MCF 10A (cell line): ENCODE measurements around the gene EVL. TPM values are rescaled to one million over a fixed set of nuclear protein-coding genes. Genes with fewer than 3 reads are reported as not detected.
A peak's percentile ranks its signal among the peaks of the same experiment; 100 is the strongest.

Experiments used
- BruUV-seq: library from RNA; stranded (reverse); fragments of 400-500 nt; replicated peaks from 2 replicates; lab custom pipeline; 2021; lab: Mats Ljungman, UMichigan
- CTCF ChIA-PET: fragments of 300-600 bp; sonication (Branson Sonifier 250); formaldehyde crosslinking; extraction: SDS; loops from one replicate; lab custom pipeline; 2021; ENCODE audit warnings: antibody characterized with exemption, inconsistent platforms; lab: Yijun Ruan, JAX
- POLR2A ChIA-PET: fragments of 300-600, 350-650 bp; sonication (Branson Sonifier 250); formaldehyde crosslinking; extraction: SDS; loops from one replicate; lab custom pipeline; 2020; ENCODE audit warnings: antibody characterized with exemption, inconsistent platforms; lab: Yijun Ruan, JAX
- DNase-seq: peaks from one replicate; pipeline ENCODE4 v3.0.0-alpha.2; 2018; ENCODE audit not compliant: unreplicated experiment
- H3K27ac Mint-ChIP-seq: one replicate; pipeline ENCODE4 v1.8.0; 2022; ENCODE audit warnings: mild to moderate bottlenecking, low read depth, mixed read lengths; ENCODE audit not compliant: unreplicated experiment
- H3K27me3 Mint-ChIP-seq: one replicate; pipeline ENCODE4 v1.8.0; 2022; ENCODE audit warnings: mixed read lengths; ENCODE audit not compliant: insufficient read depth, unreplicated experiment
- H3K36me3 Mint-ChIP-seq: one replicate; pipeline ENCODE4 v1.8.0; 2022; ENCODE audit warnings: mild to moderate bottlenecking, moderate library complexity, mixed read lengths; ENCODE audit not compliant: insufficient read depth, unreplicated experiment
- H3K4me1 Mint-ChIP-seq: one replicate; pipeline ENCODE4 v1.8.0; 2022; ENCODE audit warnings: mixed read lengths; ENCODE audit not compliant: insufficient read depth, unreplicated experiment
- H3K4me3 Mint-ChIP-seq: one replicate; pipeline ENCODE4 v1.8.0; 2022; ENCODE audit warnings: mild to moderate bottlenecking, moderate library complexity, mixed read lengths; ENCODE audit not compliant: unreplicated experiment
- H3K9me3 Mint-ChIP-seq: one replicate; pipeline ENCODE4 v1.8.0; 2022; ENCODE audit warnings: mixed read lengths; ENCODE audit not compliant: unreplicated experiment
- intact Hi-C: fragments of 100-400 bp; cut with micrococcal nuclease; formaldehyde crosslinking; loops from 2 replicates; pipeline ENCODE4 v1.14.1; 2022
- total RNA-seq: library from RNA; stranded (reverse); gene quantifications from 2 replicates; pipeline ENCODE4 v1.2.3, GENCODE V29; 2022
- TF ChIP-seq, protein P1 (sequence below): fragments of 200-600 bp; IDR thresholded peaks from one replicate; pipeline ENCODE4 v1.8.0; 2022; ENCODE audit warnings: antibody characterized with exemption, mild to moderate bottlenecking; ENCODE audit not compliant: unreplicated experiment

The EVL gene
- total RNA-seq, 1 experiment from 2014 or later, result 55.4 TPM

DNA sequence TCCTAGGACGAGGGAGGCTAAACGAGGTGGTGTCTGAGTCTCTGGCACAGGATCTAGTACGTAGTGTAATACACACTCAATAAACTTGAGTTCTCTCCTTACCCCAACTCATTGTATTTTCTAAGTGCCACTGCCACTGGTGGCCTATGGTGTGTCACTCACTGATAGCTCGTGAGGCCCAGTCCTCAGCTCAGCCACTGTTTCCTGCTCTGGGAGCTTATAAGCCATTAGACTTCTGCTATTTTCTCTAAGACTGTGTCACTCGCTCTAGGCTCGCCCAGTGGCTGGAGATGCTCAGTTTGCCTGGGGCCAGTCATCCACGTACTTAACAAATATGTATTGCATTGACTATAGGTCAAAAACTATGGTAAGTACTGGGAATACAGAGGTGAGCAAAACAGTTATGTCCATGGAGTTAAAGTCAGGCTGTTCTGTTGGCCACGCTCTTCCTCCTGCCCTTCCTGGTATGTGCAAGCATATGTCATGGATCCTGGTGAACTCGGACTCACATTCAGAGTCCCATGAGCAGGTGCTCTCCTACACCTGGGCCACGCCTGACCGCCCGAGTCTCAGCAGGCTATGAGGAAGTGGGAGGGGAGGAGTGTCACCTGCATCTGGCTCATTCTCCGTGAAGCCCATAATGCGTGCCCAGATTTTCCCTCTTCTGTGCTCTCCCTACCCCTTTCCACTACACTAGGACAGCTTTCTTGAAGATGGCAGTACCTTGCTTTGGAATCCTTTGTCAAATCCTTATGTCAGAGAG lies 52.6 kb downstream of the EVL start:
- Mint-ChIP-seq H3K36me3 (peaks cover 15% of the 10 kb centered on the region), H3K4me1 (no peaks in the 10 kb centered on the region), H3K9me3 (no peaks in the 10 kb centered on the region), H3K27me3 (no peaks in the 10 kb centered on the region), H3K4me3 (no peak overlapping the region), H3K27ac (peak overlapping the region; percentile 39)
- intact Hi-C loops, result no loop called here
- BruUV-seq, result no TSS peak
- ChIA-PET CTCF (interaction anchor here (0.6 to 2.8 kb wide), 3 partner anchors 10 to 1594 kb away, joined by 3 to 18 read pairs (median 3); no protein-coding TSS in a partner anchor), POLR2A (interaction anchor here (0.7 kb wide), 1 partner anchor 75 kb away, joined by 3 read pairs; no protein-coding TSS in a partner anchor)
- DNase-seq, result no peak
- TF ChIP-seq, protein P1, sequence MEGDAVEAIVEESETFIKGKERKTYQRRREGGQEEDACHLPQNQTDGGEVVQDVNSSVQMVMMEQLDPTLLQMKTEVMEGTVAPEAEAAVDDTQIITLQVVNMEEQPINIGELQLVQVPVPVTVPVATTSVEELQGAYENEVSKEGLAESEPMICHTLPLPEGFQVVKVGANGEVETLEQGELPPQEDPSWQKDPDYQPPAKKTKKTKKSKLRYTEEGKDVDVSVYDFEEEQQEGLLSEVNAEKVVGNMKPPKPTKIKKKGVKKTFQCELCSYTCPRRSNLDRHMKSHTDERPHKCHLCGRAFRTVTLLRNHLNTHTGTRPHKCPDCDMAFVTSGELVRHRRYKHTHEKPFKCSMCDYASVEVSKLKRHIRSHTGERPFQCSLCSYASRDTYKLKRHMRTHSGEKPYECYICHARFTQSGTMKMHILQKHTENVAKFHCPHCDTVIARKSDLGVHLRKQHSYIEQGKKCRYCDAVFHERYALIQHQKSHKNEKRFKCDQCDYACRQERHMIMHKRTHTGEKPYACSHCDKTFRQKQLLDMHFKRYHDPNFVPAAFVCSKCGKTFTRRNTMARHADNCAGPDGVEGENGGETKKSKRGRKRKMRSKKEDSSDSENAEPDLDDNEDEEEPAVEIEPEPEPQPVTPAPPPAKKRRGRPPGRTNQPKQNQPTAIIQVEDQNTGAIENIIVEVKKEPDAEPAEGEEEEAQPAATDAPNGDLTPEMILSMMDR, result no peak

DNA sequence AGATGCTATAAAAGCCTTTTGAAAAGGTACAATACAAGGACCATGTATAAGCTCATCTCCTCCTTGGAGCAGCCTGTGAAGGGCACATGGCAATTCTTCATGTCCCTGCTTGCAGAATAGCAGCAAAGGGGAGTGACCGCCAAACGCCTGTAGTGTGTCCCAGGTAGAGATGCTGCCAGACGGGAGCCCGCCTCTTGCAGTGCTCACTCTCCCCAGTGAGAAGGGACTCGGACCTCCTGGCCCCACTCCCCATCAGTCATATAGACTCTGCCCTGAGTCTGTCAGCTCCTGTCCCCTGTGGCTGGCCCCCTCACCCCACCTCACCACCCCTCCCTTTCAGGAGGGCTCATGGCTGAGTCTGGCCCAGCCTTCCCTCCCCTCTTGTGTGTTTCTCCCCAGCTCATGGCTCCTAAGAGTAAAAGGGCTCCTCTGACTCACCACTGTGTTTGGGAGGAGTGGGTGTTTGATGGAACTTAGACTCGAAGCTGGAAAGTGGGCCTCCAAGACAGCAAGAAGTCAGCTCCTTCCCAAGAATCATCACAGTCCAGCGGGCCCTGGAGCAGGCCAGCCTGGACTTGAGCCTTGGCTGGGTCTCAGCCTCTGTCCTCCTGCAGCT lies 53.3 kb downstream of the EVL start:
- Mint-ChIP-seq H3K9me3 (no peaks in the 10 kb centered on the region), H3K27ac (no peak overlapping the region), H3K27me3 (no peaks in the 10 kb centered on the region), H3K4me1 (no peaks in the 10 kb centered on the region), H3K4me3 (no peak overlapping the region), H3K36me3 (peaks cover 15% of the 10 kb centered on the region)
- no peak for DNase-seq
- no TSS peak for BruUV-seq
- ChIA-PET CTCF (interaction anchor here (0.6 to 2.8 kb wide), 3 partner anchors 10 to 1595 kb away, joined by 3 to 18 read pairs (median 3); no protein-coding TSS in a partner anchor), POLR2A (interaction anchor here (0.7 kb wide), 1 partner anchor 74 kb away, joined by 3 read pairs; no protein-coding TSS in a partner anchor)
- TF ChIP-seq, protein P1, result no peak
- intact Hi-C loops, result no loop called here

DNA sequence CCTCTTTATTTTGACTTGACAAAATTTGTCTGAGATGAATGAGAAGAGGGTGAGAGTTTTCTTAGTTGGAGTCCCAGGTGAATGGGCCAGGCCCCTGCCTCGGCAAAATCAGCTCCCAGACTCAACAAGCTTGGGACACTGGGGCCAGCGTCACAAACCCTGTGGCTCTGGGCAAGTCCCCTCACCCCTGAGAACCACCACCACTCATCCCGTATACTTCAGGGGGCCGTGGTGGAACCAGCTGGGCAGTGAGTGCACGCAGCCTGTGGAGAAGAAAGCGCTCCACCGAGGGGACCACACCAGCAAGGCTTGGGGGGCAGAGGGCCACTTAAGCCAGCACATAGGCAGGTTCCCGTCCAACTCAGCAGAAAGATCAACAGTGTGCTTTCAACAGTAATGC lies 54.0 kb downstream of the EVL start:
- no peak overlapping the region for H3K4me3 Mint-ChIP-seq
- no peaks in the 10 kb centered on the region for H3K4me1 Mint-ChIP-seq
- H3K9me3 Mint-ChIP-seq, result no peaks in the 10 kb centered on the region
- no TSS peak for BruUV-seq
- CTCF ChIA-PET, result no interaction called here
- H3K27ac Mint-ChIP-seq, result no peak overlapping the region
- no peaks in the 10 kb centered on the region for H3K27me3 Mint-ChIP-seq
- TF ChIP-seq, protein P1, result no peak
- H3K36me3 Mint-ChIP-seq, result peaks cover 15% of the 10 kb centered on the region
- no peak for DNase-seq
- intact Hi-C loops, result no loop called here
- POLR2A ChIA-PET, result no interaction called here

DNA sequence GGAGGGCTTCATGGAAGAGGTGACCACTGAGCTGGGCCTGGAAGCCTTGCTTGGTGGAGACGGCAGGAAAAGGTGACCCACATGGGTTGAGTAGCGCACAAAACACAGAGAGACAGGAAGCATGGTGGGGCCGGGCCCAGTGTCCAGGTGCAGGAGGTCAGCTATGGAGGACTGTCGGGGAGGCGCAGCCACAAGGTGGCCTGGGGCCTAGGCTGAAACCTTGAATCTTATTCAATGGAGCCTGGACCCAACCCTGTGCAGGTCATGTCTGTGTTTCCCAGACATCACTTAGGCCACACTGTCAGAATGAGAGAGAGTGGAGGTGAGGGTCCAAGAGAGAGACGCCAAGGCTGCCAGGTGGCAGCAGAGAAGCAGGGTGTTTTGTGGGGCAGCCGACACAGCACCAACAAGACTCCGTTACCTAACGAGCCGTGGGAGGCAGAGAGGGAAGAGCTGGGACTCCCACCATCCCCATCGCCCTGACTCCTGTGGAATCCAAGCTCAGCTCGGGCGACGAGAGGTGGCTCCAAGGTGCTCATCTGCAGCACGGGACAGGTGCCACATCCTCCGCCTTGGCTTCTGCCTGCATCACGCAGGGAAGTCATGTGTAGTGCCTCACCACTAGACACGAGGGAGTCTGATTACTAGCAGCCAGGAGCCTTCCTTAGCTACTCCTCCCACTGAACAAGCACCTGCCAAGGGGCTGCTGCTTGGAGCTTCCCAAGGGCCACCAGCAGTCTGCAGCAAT lies 55.5 kb downstream of the EVL start:
- TF ChIP-seq, protein P1, result no peak
- Mint-ChIP-seq H3K4me3 (no peak overlapping the region), H3K27ac (no peak overlapping the region), H3K9me3 (no peaks in the 10 kb centered on the region), H3K4me1 (peaks cover 5% of the 10 kb centered on the region), H3K27me3 (no peaks in the 10 kb centered on the region), H3K36me3 (peaks cover 22% of the 10 kb centered on the region)
- intact Hi-C loops, result no loop called here
- ChIA-PET CTCF (interaction anchor here (0.6 to 1.3 kb wide), 2 partner anchors 49 to 73 kb away, joined by 3 to 5 read pairs; no protein-coding TSS in a partner anchor), POLR2A (no interaction called here)
- no TSS peak for BruUV-seq
- DNase-seq, result no peak
